HepG2 (cell line): ENCODE data around the gene ZMYM1. TPM values are rescaled to one million over a fixed set of nuclear protein-coding genes. Genes with fewer than 3 reads are reported as not detected.

Source experiments
- ATF2 ChIP-seq: sonication (generic); formaldehyde crosslinking; IDR thresholded peaks from 2 replicates; pipeline ENCODE4 v1.4.0; 2020; ENCODE audit warnings: missing genetic modification reagents
- ATM ChIP-seq: fragments of 450-650 bp; IDR thresholded peaks from 2 replicates; pipeline ENCODE4 v1.7.1; 2017; ENCODE audit warnings: mild to moderate bottlenecking, borderline replicate concordance
- CBX1 ChIP-seq: IDR thresholded peaks from one replicate; pipeline ENCODE4 v1.6.1; 2016; ENCODE audit warnings: antibody characterized with exemption, low read depth
- DPF2 ChIP-seq: sonication (generic); formaldehyde crosslinking; IDR thresholded peaks from 2 replicates; pipeline ENCODE4 v1.4.0; 2020; ENCODE audit warnings: mild to moderate bottlenecking, low read depth, missing genetic modification reagents, borderline replicate concordance
- FOXA1 ChIP-seq, 2 experiments: fragments of 450-650 bp in 1 of 2; sonication (generic) in 1 of 2; formaldehyde crosslinking in 1 of 2; IDR thresholded peaks; 2 replicates each; pipeline versions ENCODE4 v1.4.0 to v1.6.1; 2016 to 2020; ENCODE audit warnings: missing genetic modification reagents in 1 of 2
- FOXA3 ChIP-seq: IDR thresholded peaks from 2 replicates; pipeline ENCODE4 v1.6.1; 2016; ENCODE audit warnings: missing genetic modification reagents, missing compliant biosample characterization
- NR2F6 ChIP-seq, 2 experiments: IDR thresholded peaks; 2 replicates each; pipeline ENCODE4 v1.6.1; 2016; ENCODE audit warnings: antibody characterized with exemption in 1 of 2, mild to moderate bottlenecking in 1 of 2
- PHF8 ChIP-seq: sonication (generic); formaldehyde crosslinking; IDR thresholded peaks from 2 replicates; pipeline ENCODE4 v1.5.0; 2020; ENCODE audit warnings: missing genetic modification reagents
- POGZ ChIP-seq: sonication (generic); formaldehyde crosslinking; IDR thresholded peaks from 2 replicates; pipeline ENCODE4 v1.4.0; 2020; ENCODE audit warnings: mild to moderate bottlenecking, missing genetic modification reagents
- PRMT3 ChIP-seq: sonication (generic); formaldehyde crosslinking; IDR thresholded peaks from 2 replicates; pipeline ENCODE4 v1.8.1; 2022; ENCODE audit warnings: low read depth, mild to moderate bottlenecking, moderate library complexity, missing genetic modification reagents, borderline replicate concordance
- SKI ChIP-seq: fragments of 450-650 bp; IDR thresholded peaks from one replicate; pipeline ENCODE4 v1.6.1; 2018; ENCODE audit warnings: mild to moderate bottlenecking; ENCODE audit not compliant: partially characterized antibody
- SMAD3 ChIP-seq: sonication (generic); formaldehyde crosslinking; IDR thresholded peaks from 2 replicates; pipeline ENCODE4 v1.4.0; 2020; ENCODE audit warnings: missing genetic modification reagents
- SOX13 ChIP-seq, 3 experiments: fragments of 450-650 bp in 1 of 3; sonication (generic) in 1 of 3; formaldehyde crosslinking in 1 of 3; IDR thresholded peaks in 2 of 3; conservative IDR thresholded peaks in 1 of 3; 2 replicates each; pipeline versions ENCODE4 v1.5.0 to v1.6.1; 2016 to 2020; ENCODE audit warnings: antibody characterized with exemption in 1 of 3, mild to moderate bottlenecking in 1 of 3, missing compliant biosample characterization in 1 of 3, missing genetic modification reagents in 1 of 3, moderate library complexity in 1 of 3
- SP5 ChIP-seq: IDR thresholded peaks from 2 replicates; pipeline ENCODE4 v1.6.1; 2016; ENCODE audit warnings: low read depth, borderline replicate concordance
- TAF1 ChIP-seq: sonication (generic); formaldehyde crosslinking; IDR thresholded peaks from 2 replicates; pipeline ENCODE4 v1.4.0; 2020; ENCODE audit warnings: missing genetic modification reagents
- ZBTB3 ChIP-seq: sonication (generic); formaldehyde crosslinking; IDR thresholded peaks from 2 replicates; pipeline ENCODE4 v1.4.0; 2020; ENCODE audit warnings: low read depth, mild to moderate bottlenecking, moderate library complexity, missing genetic modification reagents, borderline replicate concordance
- ZFX ChIP-seq: sonication (generic); formaldehyde crosslinking; IDR thresholded peaks from 2 replicates; pipeline ENCODE4 v1.4.0; 2020; ENCODE audit warnings: mild to moderate bottlenecking, low read depth, missing genetic modification reagents, moderate library complexity
- ZNF143 ChIP-seq: sonication (generic); formaldehyde crosslinking; IDR thresholded peaks from 2 replicates; pipeline ENCODE4 v1.4.0; 2020; ENCODE audit warnings: missing genetic modification reagents
- ZNF230 ChIP-seq: sonication (generic); formaldehyde crosslinking; IDR thresholded peaks from 2 replicates; pipeline ENCODE4 v1.4.0; 2020; ENCODE audit warnings: mild to moderate bottlenecking, missing genetic modification reagents
- ZNF354B ChIP-seq: sonication (generic); formaldehyde crosslinking; IDR thresholded peaks from 2 replicates; pipeline ENCODE4 v1.8.0; 2022; ENCODE audit warnings: mild to moderate bottlenecking, missing genetic modification reagents
- ZNF556 ChIP-seq: sonication (generic); formaldehyde crosslinking; IDR thresholded peaks from 2 replicates; pipeline ENCODE4 v1.4.0; 2020; ENCODE audit warnings: mild to moderate bottlenecking, missing genetic modification reagents, borderline replicate concordance
- ZNF607 ChIP-seq: sonication (generic); formaldehyde crosslinking; IDR thresholded peaks from 2 replicates; pipeline ENCODE4 v1.5.1; 2020; ENCODE audit warnings: missing genetic modification reagents, mild to moderate bottlenecking, borderline replicate concordance
- ZNF773 ChIP-seq: sonication (generic); formaldehyde crosslinking; IDR thresholded peaks from 2 replicates; pipeline ENCODE4 v1.4.0; 2020; ENCODE audit warnings: missing genetic modification reagents, borderline replicate concordance
- ZNF784 ChIP-seq: sonication (generic); formaldehyde crosslinking; IDR thresholded peaks from 2 replicates; pipeline ENCODE4 v1.5.1; 2020; ENCODE audit warnings: missing genetic modification reagents, mild to moderate bottlenecking, borderline replicate concordance
- polyA plus RNA-seq, 8 experiments: library from polyadenylated mRNA; depleted of rRNA in 3 of 8; stranded (reverse) in 7 of 8; unstranded in 1 of 8; fragments of >200 nt; fragmentation: Illumina TruSeq in 4 of 8; extraction: Trizol in 4 of 8; gene quantifications; 2 replicates each; pipeline versions ENCODE4 v1.2.1 to v1.2.3, GENCODE V29; 2011 to 2016; ENCODE audit warnings: low read depth in 4 of 8, missing spikeins in 1 of 8, mixed read lengths in 1 of 8; ENCODE audit not compliant: insufficient read depth in 1 of 8
- total RNA-seq, 5 experiments: library from RNA; depleted of rRNA; stranded (reverse); fragments of >200 nt; fragmentation: Illumina TruSeq; extraction: Trizol; gene quantifications; 2 replicates each; pipeline ENCODE4 v1.2.3, GENCODE V29; 2016; ENCODE audit warnings: low read depth in 1 of 5
- TF ChIP-seq, protein P1 (sequence below): sonication (generic); formaldehyde crosslinking; IDR thresholded peaks from 2 replicates; pipeline ENCODE4 v1.8.1; 2023; ENCODE audit warnings: missing genetic modification reagents, mild to moderate bottlenecking, borderline replicate concordance
- TF ChIP-seq, protein P2 (sequence below): sonication (generic); IDR thresholded peaks from 2 replicates; pipeline ENCODE4 v1.6.1; 2016; ENCODE audit warnings: low read depth, borderline replicate concordance
- TF ChIP-seq, protein P3 (sequence below): sonication (generic); formaldehyde crosslinking; IDR thresholded peaks from 2 replicates; pipeline ENCODE4 v1.8.0; 2022; ENCODE audit warnings: mild to moderate bottlenecking, missing genetic modification reagents, moderate library complexity

ZMYM1 gene
- total and polyA plus RNA-seq, 2 of the 13 experiments (the other 11 are each of a cell fraction or from before 2014, with no cell fraction given), result 10.0 to 16.2 TPM

GRCh38 chr1:35120458-35121133, 41.4 kb downstream of the ZMYM1 start (continued):
- TF ChIP-seq ZFX (CRISPR knock-in tag) (peak; percentile 88), FOXA1 (IDR thresholded peaks at IDR 0.05) (no peak), FOXA1 (CRISPR knock-in tag; IDR thresholded peaks at IDR 0.05) (no peak), FOXA3 (CRISPR knock-in tag) (no peak), PHF8 (CRISPR knock-in tag) (peak; percentile 68), DPF2 (CRISPR knock-in tag) (no peak), ZNF784 (CRISPR knock-in tag) (no peak), ZNF143 (CRISPR knock-in tag) (no peak), PRMT3 (CRISPR knock-in tag) (no peak), ZNF230 (CRISPR knock-in tag) (no peak), CBX1 (no peak), POGZ (CRISPR knock-in tag) (no peak), ZNF556 (CRISPR knock-in tag) (no peak), TAF1 (CRISPR knock-in tag) (peak; percentile 51; the same call in 1 of the 2 replicates), SOX13 (IDR thresholded peaks at IDR 0.05) (no peak), SOX13 (CRISPR knock-in tag; conservative IDR thresholded peaks at IDR 0.05 in 1 of 2, IDR thresholded peaks at IDR 0.05 in 1 of 2) (0 out of 4 replicates have a peak, but pooled peaks of 1 of the 2 experiments have one; percentile 54), SMAD3 (CRISPR knock-in tag) (no peak), ZBTB3 (CRISPR knock-in tag) (no peak), ZNF354B (CRISPR knock-in tag) (no peak), ZNF607 (no peak), SKI (no peak), ZNF773 (CRISPR knock-in tag) (0 out of 2 replicates have a peak, but pooled peaks have one; percentile 56), SP5 (no peak), NR2F6 (IDR thresholded peaks at IDR 0.05) (no peak), NR2F6 (CRISPR knock-in tag; IDR thresholded peaks at IDR 0.05) (no peak), ATM (no peak), ATF2 (CRISPR knock-in tag) (no peak)
- TF ChIP-seq, protein P1, sequence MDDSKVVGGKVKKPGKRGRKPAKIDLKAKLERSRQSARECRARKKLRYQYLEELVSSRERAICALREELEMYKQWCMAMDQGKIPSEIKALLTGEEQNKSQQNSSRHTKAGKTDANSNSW, result no peak
- TF ChIP-seq, protein P2, sequence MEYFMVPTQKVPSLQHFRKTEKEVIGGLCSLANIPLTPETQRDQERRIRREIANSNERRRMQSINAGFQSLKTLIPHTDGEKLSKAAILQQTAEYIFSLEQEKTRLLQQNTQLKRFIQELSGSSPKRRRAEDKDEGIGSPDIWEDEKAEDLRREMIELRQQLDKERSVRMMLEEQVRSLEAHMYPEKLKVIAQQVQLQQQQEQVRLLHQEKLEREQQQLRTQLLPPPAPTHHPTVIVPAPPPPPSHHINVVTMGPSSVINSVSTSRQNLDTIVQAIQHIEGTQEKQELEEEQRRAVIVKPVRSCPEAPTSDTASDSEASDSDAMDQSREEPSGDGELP, result no peak
- TF ChIP-seq, protein P3, sequence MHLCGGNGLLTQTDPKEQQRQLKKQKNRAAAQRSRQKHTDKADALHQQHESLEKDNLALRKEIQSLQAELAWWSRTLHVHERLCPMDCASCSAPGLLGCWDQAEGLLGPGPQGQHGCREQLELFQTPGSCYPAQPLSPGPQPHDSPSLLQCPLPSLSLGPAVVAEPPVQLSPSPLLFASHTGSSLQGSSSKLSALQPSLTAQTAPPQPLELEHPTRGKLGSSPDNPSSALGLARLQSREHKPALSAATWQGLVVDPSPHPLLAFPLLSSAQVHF (CRISPR knock-in tag), result no peak
